Measurements from ENCODE around the gene USP5.

GRCh38 chr12:6817662-6818157 is 34.2 kb upstream of the USP5 start:
- TF ChIP-seq POLR2AphosphoS5 (IDR thresholded peaks at IDR 0.05) (no peak), CTCF (IDR thresholded peaks at IDR 0.05) (no peak), POLR2A (IDR thresholded peaks at IDR 0.05) (no peak)
